BE2C (cell line): ENCODE data around the gene TNFSF12. TPM values are rescaled to one million over a fixed set of nuclear protein-coding genes. Genes with fewer than 3 reads are reported as not detected.
A peak's percentile ranks its signal among the peaks of the same experiment; 100 is the strongest.

ENCODE experiments used
- DNase-seq: peaks from one replicate; pipeline ENCODE4 v3.0.0-alpha.2; 2020
- H3K27me3 ChIP-seq: fragments of 250-450 bp; sonication (Bioruptor Pico); 2 replicates; pipeline ENCODE4 v1.5.1; 2020; ENCODE audit warnings: mild to moderate bottlenecking
- H3K36me3 ChIP-seq: fragments of 250-450 bp; sonication (Bioruptor Pico); 2 replicates; pipeline ENCODE4 v1.5.1; 2020; ENCODE audit warnings: mild to moderate bottlenecking
- H3K4me1 ChIP-seq: fragments of 250-450 bp; sonication (Bioruptor Pico); 2 replicates; pipeline ENCODE4 v1.5.1; 2020
- H3K4me3 ChIP-seq: 2 replicates; pipeline ENCODE4 v1.5.1; 2011; ENCODE audit warnings: low read depth, low read length
- H3K9me3 ChIP-seq: fragments of 250-450 bp; sonication (Bioruptor Pico); 2 replicates; pipeline ENCODE4 v1.5.1; 2020
- polyA plus RNA-seq: library from polyadenylated mRNA; unstranded; fragments of >200 nt; gene quantifications from one replicate; pipeline ENCODE4 v1.2.1, GENCODE V29; 2012; ENCODE audit warnings: low read depth, missing spikeins; ENCODE audit not compliant: insufficient read length, insufficient read depth
- TF ChIP-seq, protein P1 (sequence below): IDR thresholded peaks from 2 replicates; pipeline ENCODE4 v1.5.1; 2012; ENCODE audit warnings: mild to moderate bottlenecking, low read depth, low read length

The TNFSF12 gene, protein sequence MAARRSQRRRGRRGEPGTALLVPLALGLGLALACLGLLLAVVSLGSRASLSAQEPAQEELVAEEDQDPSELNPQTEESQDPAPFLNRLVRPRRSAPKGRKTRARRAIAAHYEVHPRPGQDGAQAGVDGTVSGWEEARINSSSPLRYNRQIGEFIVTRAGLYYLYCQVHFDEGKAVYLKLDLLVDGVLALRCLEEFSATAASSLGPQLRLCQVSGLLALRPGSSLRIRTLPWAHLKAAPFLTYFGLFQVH
- not detected for polyA plus RNA-seq

GRCh38 chr17:7548585-7549400 lies at the start of gene TNFSF12:
TSS of gene TNFSF12 (plus strand) at chr17:7549058. CDS start at chr17:7549154, 96 bp downstream.
- no peaks in the 10 kb centered on the region for H3K36me3 ChIP-seq
- TF ChIP-seq, protein P1, sequence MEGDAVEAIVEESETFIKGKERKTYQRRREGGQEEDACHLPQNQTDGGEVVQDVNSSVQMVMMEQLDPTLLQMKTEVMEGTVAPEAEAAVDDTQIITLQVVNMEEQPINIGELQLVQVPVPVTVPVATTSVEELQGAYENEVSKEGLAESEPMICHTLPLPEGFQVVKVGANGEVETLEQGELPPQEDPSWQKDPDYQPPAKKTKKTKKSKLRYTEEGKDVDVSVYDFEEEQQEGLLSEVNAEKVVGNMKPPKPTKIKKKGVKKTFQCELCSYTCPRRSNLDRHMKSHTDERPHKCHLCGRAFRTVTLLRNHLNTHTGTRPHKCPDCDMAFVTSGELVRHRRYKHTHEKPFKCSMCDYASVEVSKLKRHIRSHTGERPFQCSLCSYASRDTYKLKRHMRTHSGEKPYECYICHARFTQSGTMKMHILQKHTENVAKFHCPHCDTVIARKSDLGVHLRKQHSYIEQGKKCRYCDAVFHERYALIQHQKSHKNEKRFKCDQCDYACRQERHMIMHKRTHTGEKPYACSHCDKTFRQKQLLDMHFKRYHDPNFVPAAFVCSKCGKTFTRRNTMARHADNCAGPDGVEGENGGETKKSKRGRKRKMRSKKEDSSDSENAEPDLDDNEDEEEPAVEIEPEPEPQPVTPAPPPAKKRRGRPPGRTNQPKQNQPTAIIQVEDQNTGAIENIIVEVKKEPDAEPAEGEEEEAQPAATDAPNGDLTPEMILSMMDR = no peak
- H3K4me1 ChIP-seq = no peaks in the 10 kb centered on the region
- H3K4me3 ChIP-seq = no peak within 1 kb of the TSS
- no peaks in the 10 kb centered on the region for H3K9me3 ChIP-seq
- H3K27me3 ChIP-seq = no peaks in the 10 kb centered on the region
- no peak for DNase-seq

DNA sequence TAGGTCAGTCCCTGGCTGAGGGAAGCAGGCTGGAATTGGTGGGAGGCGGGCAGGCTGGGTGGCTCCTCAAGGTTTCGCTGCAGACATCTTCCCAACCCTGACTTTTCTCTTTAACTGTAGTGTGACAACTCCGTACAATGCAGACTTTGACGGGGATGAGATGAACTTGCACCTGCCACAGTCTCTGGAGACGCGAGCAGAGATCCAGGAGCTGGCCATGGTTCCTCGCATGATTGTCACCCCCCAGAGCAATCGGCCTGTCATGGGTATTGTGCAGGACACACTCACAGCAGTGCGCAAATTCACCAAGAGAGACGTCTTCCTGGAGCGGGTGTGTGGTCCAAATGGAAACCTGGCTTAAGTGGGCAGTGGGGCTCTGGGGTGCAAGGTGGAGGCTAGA lies 49.7 kb upstream of the TNFSF12 start:
- Histone ChIP-seq H3K36me3 (peaks cover 62% of the 10 kb centered on the region), H3K4me3 (no peak overlapping the region), H3K27me3 (no peaks in the 10 kb centered on the region), H3K4me1 (no peaks in the 10 kb centered on the region), H3K9me3 (no peaks in the 10 kb centered on the region)
- no peak for DNase-seq
- TF ChIP-seq, protein P1 = no peak

GRCh38 chr17:7501729-7502128 lies 47.1 kb upstream of the TNFSF12 start:
- no peaks in the 10 kb centered on the region for H3K27me3 ChIP-seq
- H3K36me3 ChIP-seq = peaks cover 56% of the 10 kb centered on the region
- TF ChIP-seq, protein P1 = no peak
- H3K4me3 ChIP-seq = no peak overlapping the region
- no peaks in the 10 kb centered on the region for H3K9me3 ChIP-seq
- H3K4me1 ChIP-seq = no peaks in the 10 kb centered on the region
- DNase-seq = no peak

GRCh38 chr17:7502171-7502847 lies 46.5 kb upstream of the TNFSF12 start:
- Histone ChIP-seq H3K4me3 (no peak overlapping the region), H3K27me3 (no peaks in the 10 kb centered on the region), H3K9me3 (no peaks in the 10 kb centered on the region), H3K36me3 (peaks cover 50% of the 10 kb centered on the region), H3K4me1 (no peaks in the 10 kb centered on the region)
- no peak for DNase-seq
- TF ChIP-seq, protein P1 = no peak

- no peaks in the 10 kb centered on the region for H3K4me1 ChIP-seq
- H3K9me3 ChIP-seq = no peaks in the 10 kb centered on the region
- no peak overlapping the region for H3K4me3 ChIP-seq
- H3K27me3 ChIP-seq = no peaks in the 10 kb centered on the region
- DNase-seq = peak; percentile 27
- peaks cover 43% of the 10 kb centered on the region for H3K36me3 ChIP-seq
- TF ChIP-seq, protein P1 = peak; percentile 38
Observed at GRCh38 chr17:7502987-7503386, 45.9 kb upstream of the TNFSF12 start.
